Neural cell (in vitro differentiated cells): ENCODE data around the gene SMCR8.

ENCODE experiments used
- EZH2 ChIP-seq: fragments of 200-600, 300-800 bp; shearing (Covaris generic), sonication (generic); IDR thresholded peaks from 2 replicates; pipeline ENCODE4 v1.6.1; 2014; ENCODE audit warnings: antibody characterized with exemption, low read length, borderline replicate concordance, mild to moderate bottlenecking; ENCODE audit not compliant: insufficient read depth, poor library complexity, severe bottlenecking
- POLR2AphosphoS5 ChIP-seq: IDR thresholded peaks from 2 replicates; pipeline ENCODE4 v1.6.1; 2012
- TF ChIP-seq, protein P1 (sequence below): fragments of 450-650 bp; IDR thresholded peaks from 2 replicates; pipeline ENCODE4 v1.5.1; 2014; ENCODE audit warnings: antibody characterized with exemption, mild to moderate bottlenecking, moderate library complexity; ENCODE audit not compliant: poor library complexity, severe bottlenecking

DNA sequence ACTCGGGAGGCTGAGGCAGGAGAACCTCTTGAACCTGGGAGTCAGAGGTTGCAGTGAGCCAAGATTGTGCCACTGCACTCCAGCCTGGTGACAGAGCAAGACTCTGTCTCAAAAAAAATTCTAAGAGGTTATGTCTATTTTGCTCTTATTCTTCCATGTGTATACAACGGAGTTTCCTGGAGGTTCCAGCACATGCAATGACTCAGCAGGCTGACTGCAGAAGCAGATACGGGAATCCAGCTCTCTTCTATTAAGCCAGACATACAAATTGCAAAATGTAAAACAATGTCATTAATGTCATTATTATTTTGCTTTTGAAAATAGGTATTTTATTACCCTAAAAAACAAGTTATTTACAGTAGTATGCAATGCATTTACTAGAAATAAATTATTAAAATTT is 36.2 kb upstream of the SMCR8 start:
- no peak for TF ChIP-seq EZH2
- TF ChIP-seq POLR2AphosphoS5: no peak
- TF ChIP-seq, protein P1, sequence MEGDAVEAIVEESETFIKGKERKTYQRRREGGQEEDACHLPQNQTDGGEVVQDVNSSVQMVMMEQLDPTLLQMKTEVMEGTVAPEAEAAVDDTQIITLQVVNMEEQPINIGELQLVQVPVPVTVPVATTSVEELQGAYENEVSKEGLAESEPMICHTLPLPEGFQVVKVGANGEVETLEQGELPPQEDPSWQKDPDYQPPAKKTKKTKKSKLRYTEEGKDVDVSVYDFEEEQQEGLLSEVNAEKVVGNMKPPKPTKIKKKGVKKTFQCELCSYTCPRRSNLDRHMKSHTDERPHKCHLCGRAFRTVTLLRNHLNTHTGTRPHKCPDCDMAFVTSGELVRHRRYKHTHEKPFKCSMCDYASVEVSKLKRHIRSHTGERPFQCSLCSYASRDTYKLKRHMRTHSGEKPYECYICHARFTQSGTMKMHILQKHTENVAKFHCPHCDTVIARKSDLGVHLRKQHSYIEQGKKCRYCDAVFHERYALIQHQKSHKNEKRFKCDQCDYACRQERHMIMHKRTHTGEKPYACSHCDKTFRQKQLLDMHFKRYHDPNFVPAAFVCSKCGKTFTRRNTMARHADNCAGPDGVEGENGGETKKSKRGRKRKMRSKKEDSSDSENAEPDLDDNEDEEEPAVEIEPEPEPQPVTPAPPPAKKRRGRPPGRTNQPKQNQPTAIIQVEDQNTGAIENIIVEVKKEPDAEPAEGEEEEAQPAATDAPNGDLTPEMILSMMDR: no peak
